GM13977 (cell line): ENCODE data around the gene ADTRP.

ENCODE experiments used
- DNase-seq: peaks from one replicate; pipeline ENCODE4 v3.0.0; 2012; ENCODE audit warnings: low spot score
- in situ Hi-C: fragments of 300-500 bp; cut with MboI; formaldehyde crosslinking; loops from one replicate; pipeline ENCODE4 v1.12.0; 2022; ENCODE audit warnings: low sequenced_read_pairs, low pct_unique_long_range_greater_than_20kb, mixed read lengths, inconsistent platforms; ENCODE audit not compliant: unreplicated experiment
- TF ChIP-seq, protein P1 (sequence below): IDR thresholded peaks from 2 replicates; pipeline ENCODE4 v1.5.1; 2012; ENCODE audit warnings: mild to moderate bottlenecking, control low read depth; ENCODE audit not compliant: insufficient read depth; ENCODE audit errors: extremely low read depth, missing control alignments

ADTRP gene

DNA sequence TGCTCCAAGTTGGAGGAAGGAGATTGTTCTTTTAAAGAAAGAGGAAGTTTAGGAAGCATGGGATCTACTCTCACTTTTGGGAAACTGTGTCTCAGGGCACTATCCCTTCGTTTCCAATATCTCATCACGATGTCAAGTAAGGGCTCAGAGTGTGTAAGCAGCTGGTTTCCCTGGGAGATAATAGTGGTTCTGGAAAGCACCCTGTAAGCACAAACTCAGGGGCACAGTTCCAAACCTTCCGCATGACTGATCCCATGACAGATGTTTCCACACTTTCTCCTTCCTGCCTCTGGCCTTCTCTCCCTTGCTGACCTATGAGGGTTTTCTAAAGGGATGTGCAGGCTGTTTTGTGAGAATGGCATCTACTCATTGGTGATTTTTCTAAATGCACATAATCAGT is 33.9 kb downstream of the ADTRP start:
- DNase-seq = no peak
- TF ChIP-seq, protein P1, sequence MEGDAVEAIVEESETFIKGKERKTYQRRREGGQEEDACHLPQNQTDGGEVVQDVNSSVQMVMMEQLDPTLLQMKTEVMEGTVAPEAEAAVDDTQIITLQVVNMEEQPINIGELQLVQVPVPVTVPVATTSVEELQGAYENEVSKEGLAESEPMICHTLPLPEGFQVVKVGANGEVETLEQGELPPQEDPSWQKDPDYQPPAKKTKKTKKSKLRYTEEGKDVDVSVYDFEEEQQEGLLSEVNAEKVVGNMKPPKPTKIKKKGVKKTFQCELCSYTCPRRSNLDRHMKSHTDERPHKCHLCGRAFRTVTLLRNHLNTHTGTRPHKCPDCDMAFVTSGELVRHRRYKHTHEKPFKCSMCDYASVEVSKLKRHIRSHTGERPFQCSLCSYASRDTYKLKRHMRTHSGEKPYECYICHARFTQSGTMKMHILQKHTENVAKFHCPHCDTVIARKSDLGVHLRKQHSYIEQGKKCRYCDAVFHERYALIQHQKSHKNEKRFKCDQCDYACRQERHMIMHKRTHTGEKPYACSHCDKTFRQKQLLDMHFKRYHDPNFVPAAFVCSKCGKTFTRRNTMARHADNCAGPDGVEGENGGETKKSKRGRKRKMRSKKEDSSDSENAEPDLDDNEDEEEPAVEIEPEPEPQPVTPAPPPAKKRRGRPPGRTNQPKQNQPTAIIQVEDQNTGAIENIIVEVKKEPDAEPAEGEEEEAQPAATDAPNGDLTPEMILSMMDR = no peak
- in situ Hi-C loops = no loop called here

DNA sequence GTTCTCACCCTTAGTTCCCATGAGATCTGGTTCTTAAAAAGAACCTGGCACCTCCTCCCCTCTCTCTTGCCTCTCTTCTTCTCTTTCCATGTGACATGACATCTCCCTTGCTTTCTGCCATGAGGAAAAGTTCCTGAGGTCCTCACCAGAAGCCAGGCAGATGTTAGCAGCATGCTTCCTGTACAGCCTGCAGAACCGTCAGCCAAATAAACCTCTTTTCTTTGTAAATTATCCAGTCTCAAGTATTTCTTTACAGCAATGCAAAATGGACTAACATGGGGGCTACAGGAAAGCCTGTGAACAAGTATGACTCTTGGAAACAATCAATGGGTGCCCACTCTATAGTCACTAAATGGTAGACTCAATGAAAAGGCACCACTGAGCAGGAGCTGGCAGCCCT is 34.5 kb downstream of the ADTRP start:
- in situ Hi-C loops = no loop called here
- TF ChIP-seq, protein P1 = no peak
- DNase-seq = no peak

DNA sequence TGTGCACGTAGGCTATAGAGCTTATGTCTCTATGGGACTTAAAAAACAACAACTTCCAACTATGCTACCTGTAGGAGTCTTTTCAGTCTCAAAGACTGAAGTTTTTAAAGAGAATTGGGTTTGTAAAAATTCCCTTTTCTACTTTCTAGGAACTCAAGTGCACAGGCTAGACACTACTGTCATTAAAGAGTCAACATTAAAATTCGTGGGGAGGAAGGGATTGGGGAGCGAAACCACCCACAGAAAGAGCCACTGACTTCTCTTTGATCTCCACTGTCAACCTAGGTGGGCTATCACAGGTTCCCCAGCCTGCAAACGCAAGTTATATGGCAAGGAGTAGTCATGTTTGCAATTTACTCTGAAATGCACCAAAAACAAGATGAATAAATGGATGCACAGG is 37.7 kb downstream of the ADTRP start:
- in situ Hi-C loops = no loop called here
- TF ChIP-seq, protein P1 = no peak
- DNase-seq = no peak

DNA sequence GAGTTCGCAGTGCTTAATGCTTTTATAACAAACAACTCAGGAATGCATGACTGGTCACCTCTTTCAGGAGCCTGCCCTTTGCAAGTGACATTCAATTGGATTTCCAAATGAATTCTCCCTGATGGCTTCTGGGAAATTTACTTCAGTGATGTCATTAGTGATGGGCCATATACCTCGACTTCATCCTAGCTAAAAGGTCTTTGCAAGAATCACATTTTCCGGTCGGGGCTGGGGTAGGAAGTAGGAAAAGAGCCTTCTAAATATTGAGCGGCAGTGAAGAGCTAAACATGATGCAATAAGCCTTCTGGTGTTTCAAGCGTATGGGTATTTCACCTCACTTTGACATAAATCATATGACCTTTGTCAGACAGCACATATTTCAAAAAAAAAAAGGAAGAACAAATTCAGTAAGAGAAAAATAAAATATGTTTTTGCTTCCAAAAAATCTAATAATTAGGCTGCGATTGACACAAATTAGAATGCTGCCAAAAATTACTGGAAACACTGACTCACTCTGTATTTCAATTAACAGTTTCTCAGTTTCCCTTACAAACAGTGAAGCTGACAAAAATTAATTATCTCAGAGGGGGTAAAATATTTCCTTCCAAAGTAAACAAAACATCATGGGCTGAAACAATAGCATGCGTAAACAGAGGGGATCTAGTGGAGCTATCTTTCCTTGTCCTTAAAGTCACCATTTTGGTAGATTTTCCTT is 39.8 kb downstream of the ADTRP start:
- no peak for DNase-seq
- in situ Hi-C loops = no loop called here
- TF ChIP-seq, protein P1 = no peak

DNA sequence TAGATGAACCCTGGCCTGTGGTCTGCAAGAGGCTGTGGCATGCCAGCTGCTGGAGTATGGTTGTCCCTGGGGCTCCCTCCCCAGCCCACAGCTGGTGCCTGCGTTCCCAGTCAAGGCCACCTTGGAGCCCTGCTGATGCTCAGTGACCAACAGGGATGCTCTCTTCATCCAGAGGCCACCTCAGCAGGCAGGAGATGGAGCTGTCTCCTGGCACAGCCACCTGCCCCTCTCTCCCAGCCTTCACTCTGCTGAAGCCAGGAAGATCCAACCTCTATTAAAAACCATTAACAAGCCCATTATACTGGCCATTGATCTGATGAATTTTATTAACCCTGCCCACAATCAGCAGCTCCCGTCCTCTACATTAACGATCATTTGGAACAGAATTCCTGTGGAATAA is 40.4 kb downstream of the ADTRP start:
- TF ChIP-seq, protein P1 = no peak
- in situ Hi-C loops = no loop called here
- DNase-seq = no peak

DNA sequence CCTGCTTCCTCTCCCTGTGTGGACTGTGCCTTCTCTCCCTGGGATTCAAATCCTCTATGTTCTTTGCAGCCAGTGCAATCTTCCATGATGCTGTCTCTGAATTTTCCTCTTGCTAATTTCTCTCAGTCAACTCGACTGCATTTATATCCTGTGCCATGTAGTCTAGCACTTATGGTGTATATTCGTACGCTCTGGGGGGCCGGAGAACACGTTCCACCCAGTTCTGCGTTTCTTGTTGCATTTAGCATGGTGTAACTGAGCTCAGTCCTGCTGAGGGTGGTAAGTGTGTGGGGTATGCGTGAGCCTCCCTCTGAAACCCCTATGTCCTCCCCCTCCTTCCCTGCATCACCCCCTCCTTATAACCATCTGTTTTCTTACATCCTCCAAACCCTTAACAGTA is 42.0 kb downstream of the ADTRP start:
- no peak for DNase-seq
- TF ChIP-seq, protein P1 = no peak
- in situ Hi-C loops = no loop called here
